Measurements from ENCODE around the gene MED13L. TPM values are rescaled to one million over a fixed set of nuclear protein-coding genes. Genes with fewer than 3 reads are reported as not detected.

MED13L gene
- total and polyA plus RNA-seq, 2 of the 8 experiments (the other 6 are each of a cell fraction or from before 2014, with no cell fraction given) = 15.9 to 51.7 TPM

GRCh38 chr12:116262741-116263140, 14.8 kb downstream of the MED13L start (continued):
- no peak for TF ChIP-seq CHD7 (IDR thresholded peaks at IDR 0.05; ENCODE audit: insufficient replicate concordance, low read length)
- no peak for TF ChIP-seq BRCA1 (IDR thresholded peaks at IDR 0.05; ENCODE audit: low read depth, low read length)
- no peak for TF ChIP-seq NRF1 (IDR thresholded peaks at IDR 0.05; ENCODE audit: low read depth, low read length)
- TF ChIP-seq CEBPB (IDR thresholded peaks at IDR 0.05; ENCODE audit: low read depth, low read length) = no peak
- no peak for TF ChIP-seq ASH2L (IDR thresholded peaks at IDR 0.05; ENCODE audit: low read length)
- TF ChIP-seq TAF1 (IDR thresholded peaks at IDR 0.05; ENCODE audit: low read depth, low read length) = no peak
- TF ChIP-seq SAP30 (IDR thresholded peaks at IDR 0.05; ENCODE audit: insufficient read depth, insufficient replicate concordance, low read length) = no peak
- TF ChIP-seq RAD21 (IDR thresholded peaks at IDR 0.05 in 1 of 2, conservative IDR thresholded peaks at IDR 0.05 in 1 of 2; ENCODE audit: low read depth in 2 of 2, low read length in 2 of 2) = no peak
- no peak for TF ChIP-seq KDM5A (IDR thresholded peaks at IDR 0.05; ENCODE audit: low read length)
- TF ChIP-seq CHD2 (IDR thresholded peaks at IDR 0.05; ENCODE audit: low read length) = no peak
- TF ChIP-seq HDAC2 (IDR thresholded peaks at IDR 0.05; ENCODE audit: borderline replicate concordance in 1 of 2, low read depth in 2 of 2, low read length in 2 of 2) = no peak
